IMR-90 (cell line): ENCODE results near the gene ZNF385D. TPM values are rescaled to one million over a fixed set of nuclear protein-coding genes. Genes with fewer than 3 reads are reported as not detected.

ENCODE experiments used
- ATAC-seq: fragments of 200-7000 bp; cut with Tn5 transposase; 2 replicates; pipeline ENCODE4 v1.9.1; 2020; ENCODE audit warnings: low read depth, mild to moderate bottlenecking, moderate library complexity
- BruUV-seq: library from RNA; stranded (reverse); fragments of 400-500 nt; replicated peaks from 2 replicates; lab custom pipeline; 2021; lab: Mats Ljungman, UMichigan
- CTCF ChIA-PET: fragments of 300-600 bp; formaldehyde crosslinking; extraction: SDS; loops from one replicate; lab custom pipeline; 2021; ENCODE audit warnings: antibody characterized with exemption; lab: Yijun Ruan, JAX
- POLR2A ChIA-PET: fragments of 300-600 bp; sonication (Branson Sonifier 250); formaldehyde crosslinking; loops from one replicate; lab custom pipeline; 2022; ENCODE audit warnings: antibody characterized with exemption; ENCODE audit not compliant: unreplicated experiment; lab: Charles Lee
- DNase-seq: peaks from one replicate; pipeline ENCODE4 v3.0.0; 2013
- H2AFZ ChIP-seq: replicated peaks from 2 replicates; pipeline ENCODE3; 2013; ENCODE audit warnings: low read length, mild to moderate bottlenecking; ENCODE audit not compliant: poor library complexity
- H2AK5ac ChIP-seq: 2 replicates; pipeline ENCODE4 v1.6.1; 2013; ENCODE audit warnings: low read depth, low read length, inconsistent platforms
- H2AK9ac ChIP-seq: replicated peaks from 2 replicates; pipeline ENCODE3; 2013; ENCODE audit warnings: mild to moderate bottlenecking, low read depth, low read length, moderate library complexity; ENCODE audit not compliant: poor library complexity
- H2BK120ac ChIP-seq: 2 replicates; pipeline ENCODE4 v1.6.1; 2013; ENCODE audit warnings: low read depth, low read length, inconsistent platforms
- H2BK15ac ChIP-seq: 3 replicates; pipeline ENCODE4 v1.6.1; 2013; ENCODE audit warnings: low read depth, low read length, inconsistent platforms
- H2BK20ac ChIP-seq: 2 replicates; pipeline ENCODE4 v1.6.1; 2013; ENCODE audit warnings: low read depth, mild to moderate bottlenecking, inconsistent platforms, low read length, moderate library complexity
- H2BK5ac ChIP-seq: 2 replicates; pipeline ENCODE4 v1.6.1; 2013; ENCODE audit warnings: mild to moderate bottlenecking, low read depth, low read length, inconsistent platforms; ENCODE audit not compliant: poor library complexity, severe bottlenecking
- H3K14ac ChIP-seq: replicated peaks from 2 replicates; pipeline ENCODE4 v1.6.1; 2013; ENCODE audit warnings: low read depth, low read length, inconsistent platforms
- H3K18ac ChIP-seq: 2 replicates; pipeline ENCODE4 v1.6.1; 2013; ENCODE audit warnings: low read depth, low read length, control low read depth
- H3K23ac ChIP-seq: 2 replicates; pipeline ENCODE4 v1.6.1; 2013; ENCODE audit warnings: low read depth, low read length, inconsistent platforms
- H3K27ac ChIP-seq: 2 replicates; pipeline ENCODE4 v1.5.1; 2013; ENCODE audit warnings: mild to moderate bottlenecking, control low read depth, low read length; ENCODE audit not compliant: insufficient read depth
- H3K27me3 ChIP-seq: 2 replicates; pipeline ENCODE4 v1.6.1; 2013; ENCODE audit warnings: low read length; ENCODE audit not compliant: control insufficient read depth, insufficient read depth
- H3K36me3 ChIP-seq: 2 replicates; pipeline ENCODE4 v1.6.1; 2013; ENCODE audit warnings: low read length, mixed read lengths; ENCODE audit not compliant: control insufficient read depth, insufficient read depth
- H3K4ac ChIP-seq: 2 replicates; pipeline ENCODE4 v1.6.1; 2013; ENCODE audit warnings: low read depth, low read length, inconsistent platforms
- H3K4me1 ChIP-seq: 2 replicates; pipeline ENCODE4 v1.6.1; 2013; ENCODE audit warnings: low read length, mixed read lengths; ENCODE audit not compliant: control insufficient read depth, insufficient read depth
- H3K4me2 ChIP-seq: 2 replicates; pipeline ENCODE4 v1.6.1; 2013; ENCODE audit warnings: low read depth, mild to moderate bottlenecking, control low read depth, low read length, moderate library complexity
- H3K4me3 ChIP-seq: 2 replicates; pipeline ENCODE4 v1.5.1; 2013; ENCODE audit warnings: low read depth, mild to moderate bottlenecking, control low read depth, low read length, moderate library complexity; ENCODE audit not compliant: insufficient read depth
- H3K56ac ChIP-seq: 2 replicates; pipeline ENCODE4 v1.6.1; 2013; ENCODE audit warnings: low read length, inconsistent platforms; ENCODE audit not compliant: insufficient read depth; ENCODE audit errors: extremely low read depth
- H3K79me1 ChIP-seq, 2 experiments: 2 replicates each; pipeline ENCODE4 v1.6.1; 2013; ENCODE audit warnings: low read length in 2 of 2, inconsistent platforms in 1 of 2, low read depth in 1 of 2
- H3K9ac ChIP-seq: 2 replicates; pipeline ENCODE4 v1.6.1; 2013; ENCODE audit warnings: low read depth, low read length, control low read depth
- H3K9me1 ChIP-seq: 2 replicates; pipeline ENCODE4 v1.6.1; 2013; ENCODE audit warnings: low read length, inconsistent platforms; ENCODE audit not compliant: insufficient read depth
- H3K9me3 ChIP-seq: 2 replicates; pipeline ENCODE4 v1.6.1; 2013; ENCODE audit warnings: low read length; ENCODE audit not compliant: control insufficient read depth, insufficient read depth
- H4K20me1 ChIP-seq: 2 replicates; pipeline ENCODE4 v1.6.1; 2013; ENCODE audit warnings: low read length, inconsistent platforms; ENCODE audit not compliant: insufficient read depth
- H4K5ac ChIP-seq: 2 replicates; pipeline ENCODE4 v1.6.1; 2013; ENCODE audit warnings: mild to moderate bottlenecking, low read depth, low read length, control low read depth
- H4K8ac ChIP-seq, 2 experiments: 2 replicates each; pipeline ENCODE4 v1.6.1; 2013; ENCODE audit warnings: low read depth in 2 of 2, low read length in 2 of 2, control low read depth in 1 of 2, inconsistent platforms in 1 of 2
- H4K91ac ChIP-seq: 2 replicates; pipeline ENCODE4 v1.6.1; 2013; ENCODE audit warnings: low read depth, low read length, inconsistent platforms; ENCODE audit not compliant: insufficient read depth
- BHLHE40 ChIP-seq: fragments of 150-350 bp; IDR thresholded peaks from 2 replicates; pipeline ENCODE4 v1.6.1; 2016; ENCODE audit warnings: mild to moderate bottlenecking, low read depth, low read length
- CEBPB ChIP-seq: IDR thresholded peaks from 2 replicates; pipeline ENCODE4 v1.6.1; 2012; ENCODE audit warnings: low read depth, low read length, improper control_type of control experiment
- CHD1 ChIP-seq: IDR thresholded peaks from 2 replicates; pipeline ENCODE4 v1.6.1; 2012; ENCODE audit warnings: low read depth, low read length, improper control_type of control experiment
- FOS ChIP-seq: fragments of 150-350 bp; IDR thresholded peaks from 2 replicates; pipeline ENCODE4 v1.6.1; 2016; ENCODE audit warnings: low read depth, low read length
- MXI1 ChIP-seq: IDR thresholded peaks from 2 replicates; pipeline ENCODE4 v1.6.1; 2012; ENCODE audit warnings: low read depth, mild to moderate bottlenecking, low read length, moderate library complexity, borderline replicate concordance
- POLR2A ChIP-seq: IDR thresholded peaks from 2 replicates; pipeline ENCODE4 v1.6.1; 2012; ENCODE audit warnings: mild to moderate bottlenecking, low read depth, low read length
- RAD21 ChIP-seq: IDR thresholded peaks from 2 replicates; pipeline ENCODE4 v1.6.1; 2012; ENCODE audit warnings: low read length, improper control_type of control experiment
- USF2 ChIP-seq: fragments of 150-350 bp; IDR thresholded peaks from 2 replicates; pipeline ENCODE4 v1.6.1; 2017; ENCODE audit warnings: mild to moderate bottlenecking, antibody characterized with exemption, low read length, low read depth
- WGBS, 2 experiments: methylation state at CpG; one replicate each; pipeline versions ENCODE4 v1.1.5 to v1.1.7; 2013; ENCODE audit warnings: missing lambda C conversion rate in 2 of 2; ENCODE audit not compliant: insufficient read length in 1 of 2; ENCODE audit errors: extremely low coverage in 2 of 2; 5-methylcytosine and 5-hydroxymethylcytosine counted together
- dilution Hi-C: fragments of 300-500 bp; cut with HindIII; formaldehyde crosslinking; loops from one replicate; pipeline ENCODE4 v1.14.3; 2018; ENCODE audit warnings: low sequenced_read_pairs; ENCODE audit not compliant: unreplicated experiment
- in situ Hi-C: fragments of 300-500 bp; cut with MboI; formaldehyde crosslinking; loops from 3 replicates; pipeline ENCODE4 v1.14.3; 2019; ENCODE audit warnings: low sequenced_read_pairs, inconsistent platforms, mixed read lengths
- intact Hi-C: fragments of 100-400 bp; cut with micrococcal nuclease; formaldehyde crosslinking; loops from 2 replicates; pipeline ENCODE4 v1.10.0; 2022
- polyA plus RNA-seq, 3 experiments: library from polyadenylated mRNA; depleted of rRNA; stranded (reverse); fragments of >200 nt; gene quantifications; 2 replicates each; pipeline ENCODE4 v1.2.3, GENCODE V29; 2012; ENCODE audit warnings: low replicate concordance in 1 of 3
- total RNA-seq: library from RNA; depleted of rRNA; stranded (reverse); fragments of >200 nt; gene quantifications from 2 replicates; pipeline ENCODE4 v1.2.3, GENCODE V29; 2012

Gene ZNF385D
- total and polyA plus RNA-seq, 2 of the 4 experiments (the other 2 are of a cell fraction) = 0.18 to 2.4 TPM

- Histone ChIP-seq H2BK20ac (no peak overlapping the region), H2BK15ac (no peak overlapping the region), H4K20me1 (no peaks in the 10 kb centered on the region), H3K9me1 (no peaks in the 10 kb centered on the region), H2AFZ (no peak overlapping the region), H3K56ac (no peak overlapping the region), H3K4me1 (no peaks in the 10 kb centered on the region), H2BK5ac (no peak overlapping the region), H3K4ac (no peak overlapping the region), H3K23ac (no peak overlapping the region), H2BK120ac (no peak overlapping the region), H2AK5ac (no peak overlapping the region), H3K9me3 (no peaks in the 10 kb centered on the region), H3K36me3 (no peaks in the 10 kb centered on the region), H3K9ac (no peak overlapping the region), H2AK9ac (no peak overlapping the region), H3K79me1 (no peaks in the 10 kb centered on the region), H3K27ac (no peak overlapping the region), H3K18ac (no peak overlapping the region), H4K5ac (no peak overlapping the region), H3K27me3 (no peaks in the 10 kb centered on the region), H4K8ac (no peak overlapping the region), H3K14ac (no peak overlapping the region), H3K4me2 (no peak overlapping the region), H4K91ac (no peak overlapping the region), H3K4me3 (no peak overlapping the region)
- TF ChIP-seq USF2 (no peak), MXI1 (no peak), CHD1 (no peak), BHLHE40 (no peak), POLR2A (no peak), FOS (no peak), CEBPB (no peak), RAD21 (no peak)
- no CpG with 5 or more reads among the region's 1 CpG for WGBS, 2 experiments
- DNase-seq (no peak), ATAC-seq (no peak)
- dilution Hi-C loops (no loop called here), in situ Hi-C loops (no loop called here), intact Hi-C loops (no loop called here)
- no TSS peak for BruUV-seq
- ChIA-PET CTCF (no interaction called here), POLR2A (no interaction called here)
Measured at GRCh38 chr3:21434310-21434709, 316.7 kb downstream of the ZNF385D start.
